ENCODE measurements around the gene ACSS3. TPM values are rescaled to one million over a fixed set of nuclear protein-coding genes. Genes with fewer than 3 reads are reported as not detected.

ACSS3 gene
- total RNA-seq, 1 experiment from 2014 or later: 19.3 TPM

GRCh38 chr12:81284137-81284536 is 206.3 kb downstream of the ACSS3 start:
- Histone ChIP-seq H4K5ac (ENCODE audit: insufficient read length, low read depth, low read length) (no peak overlapping the region), H4K8ac (replicated peaks; ENCODE audit: insufficient read length, low read depth, low read length) (no peak overlapping the region), H3K9me3 (ENCODE audit: control insufficient read depth, low read depth, low read length) (no peaks in the 10 kb centered on the region), H3K27me3 (ENCODE audit: insufficient read depth, low read length) (no peaks in the 10 kb centered on the region), H3K18ac (ENCODE audit: insufficient read length, low read depth, low read length) (no peak overlapping the region), H3T11ph (ENCODE audit: low read length) (no peak overlapping the region), H2BK20ac (ENCODE audit: low read depth, low read length, poor library complexity, severe bottlenecking) (no peak overlapping the region), H3K4me1 (ENCODE audit: insufficient read depth, low read length) (no peaks in the 10 kb centered on the region), H3K23ac (ENCODE audit: insufficient read length, low read depth, low read length) (no peak overlapping the region), H2BK12ac (ENCODE audit: insufficient read length, low read depth, low read length) (no peak overlapping the region), H3K14ac (ENCODE audit: insufficient read depth, low read length) (no peak overlapping the region), H2BK120ac (ENCODE audit: low read depth, low read length, poor library complexity, severe bottlenecking) (no peak overlapping the region), H3K27ac (ENCODE audit: insufficient read length, low read depth, low read length) (no peak overlapping the region), H3K79me1 (ENCODE audit: insufficient read depth, low read depth, low read length, poor library complexity, severe bottlenecking) (no peaks in the 10 kb centered on the region), H2BK5ac (ENCODE audit: insufficient read length, low read length) (no peak overlapping the region), H3K23me2 (ENCODE audit: insufficient read length, low read depth, low read length, poor library complexity, severe bottlenecking) (no peaks in the 10 kb centered on the region), H3K4me2 (ENCODE audit: insufficient read depth, insufficient read length, low read length) (no peak overlapping the region), H4K20me1 (ENCODE audit: control insufficient read depth, insufficient read depth, insufficient read length) (no peaks in the 10 kb centered on the region), H3K9ac (ENCODE audit: extremely low read depth, insufficient read length, low read length) (no peak overlapping the region), H3K56ac (ENCODE audit: insufficient read length, low read depth, low read length) (no peak overlapping the region), H3K79me2 (ENCODE audit: insufficient read depth, low read length) (no peaks in the 10 kb centered on the region), H3K4ac (ENCODE audit: low read depth, low read length) (no peak overlapping the region), H2AFZ (ENCODE audit: low read length) (no peak overlapping the region), H2BK15ac (ENCODE audit: low read depth, low read length) (no peak overlapping the region), H4K91ac (ENCODE audit: insufficient read length, low read depth, low read length) (no peak overlapping the region), H2AK5ac (ENCODE audit: insufficient read length, low read length) (no peak overlapping the region)
- H3K4me1 Mint-ChIP-seq: no peaks in the 10 kb centered on the region
- H3K36me3 Mint-ChIP-seq (ENCODE audit: insufficient read depth in 1 of 3, low read depth in 3 of 3): no peaks in the 10 kb centered on the region
- DNase-seq: peak; percentile 44
- no peak overlapping the region for H3K4me3 Mint-ChIP-seq
- H3K27ac Mint-ChIP-seq: no peak overlapping the region
- TF ChIP-seq CTCF (conservative IDR thresholded peaks at IDR 0.05): no peak
- no CpG with 5 or more reads among the region's 3 CpGs for WGBS (ENCODE audit: extremely low coverage, insufficient read length, low lambda C conversion rate)
- H3K9me3 Mint-ChIP-seq: no peaks in the 10 kb centered on the region
- no peaks in the 10 kb centered on the region for H3K27me3 Mint-ChIP-seq (ENCODE audit: low read depth)

All from H9 (cell line).